Measurements from ENCODE around the gene SPRR1A. TPM values are rescaled to one million over a fixed set of nuclear protein-coding genes. Genes with fewer than 3 reads are reported as not detected.

SPRR1A gene, protein sequence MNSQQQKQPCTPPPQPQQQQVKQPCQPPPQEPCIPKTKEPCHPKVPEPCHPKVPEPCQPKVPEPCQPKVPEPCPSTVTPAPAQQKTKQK
- polyA plus RNA-seq (2011; rRNA removed) (not detected in 2 replicates), polyA minus RNA-seq (2011; rRNA and poly(A)+ RNA removed) (not detected in 2 replicates)

DNA sequence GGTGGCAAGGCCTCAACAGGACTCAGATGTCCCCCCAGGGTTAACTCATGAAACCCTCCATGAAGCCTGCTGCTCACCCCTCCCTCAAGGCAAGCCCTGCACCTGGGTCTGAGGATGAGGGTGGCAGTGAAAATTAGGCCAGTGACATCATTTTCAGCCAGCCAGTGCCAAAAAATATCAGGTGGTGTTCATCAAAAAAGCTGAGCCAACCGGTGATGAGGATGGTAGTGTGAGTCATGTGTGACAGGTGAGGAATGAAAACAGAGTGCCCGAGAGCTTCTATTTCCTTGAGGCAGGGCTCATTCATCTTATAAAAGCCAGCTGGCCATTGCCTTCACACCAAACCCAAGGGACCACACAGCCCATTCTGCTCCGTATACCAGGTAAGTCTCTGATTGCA, at the start of gene SPRR1A:
TSS of gene SPRR1A (plus strand) at position 339 of the 400 bp plus-strand sequence. CDS start 1,150 bp downstream, outside the sequence.
- Histone ChIP-seq H3K27me3 (ENCODE audit: control insufficient read depth, insufficient read depth, low read length) (no peaks in the 10 kb centered on the region), H3K4me3 (ENCODE audit: low read depth, low read length) (no peak within 1 kb of the TSS), H3K9me3 (ENCODE audit: control insufficient read depth, insufficient read depth, low read length) (peaks cover 3% of the 10 kb centered on the region; the same call in 1 of the 2 replicates), H3K27ac (ENCODE audit: low read depth, low read length) (no peak within 1 kb of the TSS)
- CTCF ChIA-PET, result no interaction called here
- no peak for TF ChIP-seq CTCF (IDR thresholded peaks at IDR 0.05; ENCODE audit: low read depth, low read length)
- no peak for DNase-seq (ENCODE audit: low read depth, low spot score)
- POLR2A ChIA-PET, result no interaction called here

DNA sequence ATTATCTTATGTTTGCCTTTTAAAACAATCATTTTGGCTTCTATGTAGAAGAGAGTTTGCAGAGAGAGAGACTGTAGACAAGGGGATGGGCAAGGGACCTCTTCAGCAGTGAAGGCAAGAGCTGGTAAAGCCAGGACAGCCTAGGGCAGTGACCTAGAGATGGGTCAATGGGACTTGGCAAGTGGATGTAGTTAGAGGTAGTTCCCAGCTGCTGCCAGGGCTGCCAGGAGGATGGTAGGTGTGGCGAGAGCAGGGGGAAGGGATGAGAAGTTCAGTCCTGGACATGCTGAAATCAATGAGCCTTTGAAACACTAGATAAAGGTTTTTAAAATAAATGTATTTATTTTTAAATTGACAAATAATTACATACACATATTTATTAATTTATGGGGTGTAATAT, 43.3 kb upstream of the SPRR1A start:
- H3K4me3 ChIP-seq (ENCODE audit: low read depth, low read length), result no peak overlapping the region
- ChIA-PET CTCF (no interaction called here), POLR2A (no interaction called here)
- no peak overlapping the region for H3K27ac ChIP-seq (ENCODE audit: low read depth, low read length)
- TF ChIP-seq CTCF (IDR thresholded peaks at IDR 0.05; ENCODE audit: low read depth, low read length), result no peak
- peaks cover 3% of the 10 kb centered on the region; the same call in 1 of the 2 replicates for H3K9me3 ChIP-seq (ENCODE audit: control insufficient read depth, insufficient read depth, low read length)
- DNase-seq (ENCODE audit: low read depth, low spot score), result no peak
- H3K27me3 ChIP-seq (ENCODE audit: control insufficient read depth, insufficient read depth, low read length), result no peaks in the 10 kb centered on the region

GRCh38 chr1:152941037-152941711, 42.7 kb upstream of the SPRR1A start:
- no peak for TF ChIP-seq CTCF (IDR thresholded peaks at IDR 0.05; ENCODE audit: low read depth, low read length)
- Histone ChIP-seq H3K9me3 (ENCODE audit: control insufficient read depth, insufficient read depth, low read length) (peaks cover 3% of the 10 kb centered on the region; the same call in 1 of the 2 replicates), H3K27me3 (ENCODE audit: control insufficient read depth, insufficient read depth, low read length) (no peaks in the 10 kb centered on the region), H3K27ac (ENCODE audit: low read depth, low read length) (no peak overlapping the region), H3K4me3 (ENCODE audit: low read depth, low read length) (no peak overlapping the region)
- POLR2A ChIA-PET, result no interaction called here
- no peak for DNase-seq (ENCODE audit: low read depth, low spot score)
- CTCF ChIA-PET, result no interaction called here

- no peak overlapping the region for H3K4me3 ChIP-seq (ENCODE audit: low read depth, low read length)
- CTCF ChIA-PET, result no interaction called here
- DNase-seq (ENCODE audit: low read depth, low spot score), result no peak
- H3K27me3 ChIP-seq (ENCODE audit: control insufficient read depth, insufficient read depth, low read length), result no peaks in the 10 kb centered on the region
- POLR2A ChIA-PET, result no interaction called here
- H3K9me3 ChIP-seq (ENCODE audit: control insufficient read depth, insufficient read depth, low read length), result peaks cover 3% of the 10 kb centered on the region; the same call in 1 of the 2 replicates
- no peak overlapping the region for H3K27ac ChIP-seq (ENCODE audit: low read depth, low read length)
- TF ChIP-seq CTCF (IDR thresholded peaks at IDR 0.05; ENCODE audit: low read depth, low read length), result no peak
Measured at GRCh38 chr1:152942161-152942560, 41.7 kb upstream of the SPRR1A start.

- CTCF ChIA-PET, result no interaction called here
- DNase-seq (ENCODE audit: low read depth, low spot score), result no peak
Measured at GRCh38 chr1:152946248-152946647, 37.6 kb upstream of the SPRR1A start.

More at GRCh38 chr1:152946248-152946647, 37.6 kb upstream of the SPRR1A start:
- H3K27ac ChIP-seq (ENCODE audit: low read depth, low read length), result no peak overlapping the region
- H3K27me3 ChIP-seq (ENCODE audit: control insufficient read depth, insufficient read depth, low read length), result no peaks in the 10 kb centered on the region
- POLR2A ChIA-PET, result no interaction called here
- TF ChIP-seq CTCF (IDR thresholded peaks at IDR 0.05; ENCODE audit: low read depth, low read length), result no peak
- no peak overlapping the region for H3K4me3 ChIP-seq (ENCODE audit: low read depth, low read length)
- peaks cover 3% of the 10 kb centered on the region; the same call in 1 of the 2 replicates for H3K9me3 ChIP-seq (ENCODE audit: control insufficient read depth, insufficient read depth, low read length)

Measured in AG04450 (cell line).